Ovary (tissue), 3 donors: ENCODE data around the gene CABP2.

Experiments
- CTCF ChIP-seq, 3 donors: fragments of 450-650 bp in 2 of 3; fragments of 200-600 bp in 1 of 3; IDR thresholded peaks; one replicate each; pipeline versions ENCODE4 v1.5.1 to v1.8.0; 2016 to 2022; ENCODE audit warnings: antibody characterized with exemption in 3 of 3, mild to moderate bottlenecking in 1 of 3
- EP300 ChIP-seq: sonication (generic); formaldehyde crosslinking; IDR thresholded peaks from one replicate; pipeline ENCODE4 v1.6.1; 2017; ENCODE audit warnings: antibody characterized with exemption
- POLR2A ChIP-seq: fragments of 450-650 bp; IDR thresholded peaks from one replicate; pipeline ENCODE4 v1.6.1; 2017; ENCODE audit warnings: antibody characterized with exemption, mild to moderate bottlenecking, moderate library complexity
- donor health status: DM: no; HTN: no; CAD: no.

- TF ChIP-seq CTCF (IDR thresholded peaks at IDR 0.05) (no peak), POLR2A (no peak), EP300 (no peak)
Measured at GRCh38 chr11:67538306-67538705, 15.1 kb upstream of the CABP2 start.
